Neuronal stem cell (in vitro differentiated cells): ENCODE measurements around the gene NATD1.
A peak's percentile ranks its signal among the peaks of the same experiment; 100 is the strongest.

Source experiments
- DNase-seq: peaks from one replicate; pipeline ENCODE4 v3.0.0-alpha.2; 2013; ENCODE audit warnings: low spot score
- H2AFZ ChIP-seq: one replicate; pipeline ENCODE4 v1.6.1; 2013; ENCODE audit warnings: mild to moderate bottlenecking, low read length, inconsistent platforms
- H2AK5ac ChIP-seq: 2 replicates; pipeline ENCODE4 v1.6.1; 2013; ENCODE audit warnings: low read depth, mild to moderate bottlenecking, inconsistent platforms, low read length, moderate library complexity, mixed read lengths
- H2BK120ac ChIP-seq: 2 replicates; pipeline ENCODE4 v1.6.1; 2013; ENCODE audit warnings: low read depth, mild to moderate bottlenecking, inconsistent platforms, low read length, moderate library complexity, mixed read lengths
- H2BK12ac ChIP-seq: one replicate; pipeline ENCODE4 v1.6.1; 2013; ENCODE audit warnings: low read length, inconsistent platforms
- H2BK15ac ChIP-seq: 2 replicates; pipeline ENCODE4 v1.6.1; 2013; ENCODE audit warnings: mild to moderate bottlenecking, low read length, inconsistent platforms, mixed read lengths
- H2BK5ac ChIP-seq: one replicate; pipeline ENCODE4 v1.6.1; 2013; ENCODE audit warnings: inconsistent platforms, mild to moderate bottlenecking, low read length, moderate library complexity
- H3K14ac ChIP-seq: one replicate; pipeline ENCODE4 v1.6.1; 2013; ENCODE audit warnings: low read length, inconsistent platforms
- H3K18ac ChIP-seq: 2 replicates; pipeline ENCODE4 v1.6.1; 2013; ENCODE audit warnings: low read length, inconsistent platforms
- H3K23ac ChIP-seq: 2 replicates; pipeline ENCODE4 v1.6.1; 2013; ENCODE audit warnings: low read depth, mild to moderate bottlenecking, mixed read lengths, low read length, inconsistent platforms; ENCODE audit not compliant: poor library complexity
- H3K27ac ChIP-seq: replicated peaks from 3 replicates; pipeline ENCODE4 v1.5.1; 2013; ENCODE audit warnings: low read length, inconsistent platforms
- H3K27me3 ChIP-seq, 3 experiments: 2 replicates each; pipeline ENCODE4 v1.6.1; 2013; ENCODE audit warnings: low read length in 3 of 3, mild to moderate bottlenecking in 2 of 3, inconsistent platforms in 1 of 3, low read depth in 1 of 3, mixed read lengths in 1 of 3, moderate library complexity in 1 of 3; ENCODE audit not compliant: control insufficient read depth in 3 of 3, insufficient read depth in 3 of 3
- H3K36me3 ChIP-seq, 2 donors: replicated peaks in 1 of 2; 2 replicates each; pipeline ENCODE4 v1.6.1; 2013; ENCODE audit warnings: low read length in 2 of 2; ENCODE audit not compliant: control insufficient read depth in 2 of 2, insufficient read depth in 2 of 2
- H3K4ac ChIP-seq: 2 replicates; pipeline ENCODE4 v1.6.1; 2013; ENCODE audit warnings: inconsistent platforms, mild to moderate bottlenecking, low read length, moderate library complexity
- H3K4me1 ChIP-seq, 2 donors: 1 replicate in 1 of 2; 2 replicates in 1 of 2; pipeline ENCODE4 v1.6.1; 2013; ENCODE audit warnings: low read length in 2 of 2, low read depth in 1 of 2; ENCODE audit not compliant: control insufficient read depth in 2 of 2, insufficient read depth in 1 of 2
- H3K4me2 ChIP-seq: one replicate; pipeline ENCODE4 v1.6.1; 2013; ENCODE audit warnings: mild to moderate bottlenecking, low read length, inconsistent platforms; ENCODE audit not compliant: insufficient read depth, poor library complexity, severe bottlenecking
- H3K4me3 ChIP-seq, 2 donors: 2 replicates each; pipeline ENCODE4 v1.5.1; 2013; ENCODE audit warnings: low read length in 2 of 2, mild to moderate bottlenecking in 2 of 2, inconsistent platforms in 1 of 2, moderate library complexity in 1 of 2
- H3K79me1 ChIP-seq: one replicate; pipeline ENCODE4 v1.6.1; 2013; ENCODE audit warnings: low read depth, mild to moderate bottlenecking, inconsistent platforms, low read length, moderate library complexity
- H3K9ac ChIP-seq: one replicate; pipeline ENCODE4 v1.6.1; 2013; ENCODE audit warnings: mild to moderate bottlenecking, low read depth, low read length, inconsistent platforms; ENCODE audit not compliant: poor library complexity
- H3K9me3 ChIP-seq, 2 donors: replicated peaks in 1 of 2; 2 replicates each; pipeline versions ENCODE3 to v1.6.1; 2013; ENCODE audit warnings: low read length in 2 of 2, mild to moderate bottlenecking in 2 of 2, inconsistent platforms in 1 of 2, low read depth in 1 of 2, mixed read lengths in 1 of 2, moderate library complexity in 1 of 2; ENCODE audit not compliant: control insufficient read depth in 2 of 2, insufficient read depth in 1 of 2
- H4K8ac ChIP-seq: one replicate; pipeline ENCODE4 v1.6.1; 2013; ENCODE audit warnings: low read depth, mild to moderate bottlenecking, inconsistent platforms, low read length, moderate library complexity
- H4K91ac ChIP-seq: one replicate; pipeline ENCODE4 v1.6.1; 2013; ENCODE audit warnings: low read length, low read depth, mild to moderate bottlenecking, inconsistent platforms; ENCODE audit not compliant: poor library complexity
- WGBS, 2 donors: extraction: QIAGEN DNeasy Blood & Tissue Kit; methylation state at CpG; one replicate each; pipeline ENCODE4 v1.1.7; 2013; ENCODE audit warnings: missing lambda C conversion rate in 2 of 2, mixed read lengths in 1 of 2; ENCODE audit not compliant: insufficient read length in 2 of 2, insufficient replicate concordance in 1 of 2; ENCODE audit errors: extremely low coverage in 2 of 2; 5-methylcytosine and 5-hydroxymethylcytosine counted together

Gene NATD1

GRCh38 chr17:21242026-21242697 lies 11.0 kb downstream of the NATD1 start:
- Histone ChIP-seq H2AFZ (no peak overlapping the region), H3K9me3 (no peaks in the 10 kb centered on the region), H2BK5ac (peak overlapping the region; percentile 39), H3K27ac (no peak overlapping the region), H3K9ac (peak overlapping the region; percentile 50), H4K91ac (no peak overlapping the region), H2BK15ac (no peak overlapping the region), H3K4ac (no peak overlapping the region), H4K8ac (no peak overlapping the region), H3K4me1 (peaks cover 14 to 18% of the 10 kb centered on the region in 2 donors), H2BK12ac (peak overlapping the region; percentile 64), H3K36me3 (no peaks in the 10 kb centered on the region), H2BK120ac (no peak overlapping the region), H2AK5ac (peak overlapping the region; percentile 14), H3K14ac (no peak overlapping the region), H3K4me3 (no peak overlapping the region), H3K27me3 (no peaks in the 10 kb centered on the region), H3K79me1 (peaks cover 3% of the 10 kb centered on the region), H3K18ac (peak overlapping the region; percentile 4), H3K4me2 (no peak overlapping the region), H3K23ac (no peak overlapping the region)
- DNase-seq: no peak
- WGBS, 2 donors: no CpG with 5 or more reads among the region's 11 CpGs

GRCh38 chr17:21241564-21241963 lies 11.6 kb downstream of the NATD1 start:
- DNase-seq: no peak
- peaks cover 14 to 18% of the 10 kb centered on the region in 2 donors for H3K4me1 ChIP-seq

GRCh38 chr17:21240369-21241055 lies 12.7 kb downstream of the NATD1 start:
- H3K4me2 ChIP-seq: no peak overlapping the region
- no peak for DNase-seq
- WGBS, 2 donors: no CpG with 5 or more reads among the region's 25 CpGs

More at GRCh38 chr17:21241564-21241963, 11.6 kb downstream of the NATD1 start:
- Histone ChIP-seq H4K8ac (no peak overlapping the region), H3K14ac (no peak overlapping the region), H3K4ac (no peak overlapping the region), H3K23ac (no peak overlapping the region), H3K9me3 (no peaks in the 10 kb centered on the region), H3K18ac (peak overlapping the region; percentile 84), H2AK5ac (peak overlapping the region; percentile 31), H3K4me2 (no peak overlapping the region), H3K36me3 (no peaks in the 10 kb centered on the region), H2BK12ac (no peak overlapping the region), H3K79me1 (peaks cover under 1% of the 10 kb centered on the region), H2BK15ac (peak overlapping the region; percentile 38), H3K27ac (no peak overlapping the region), H4K91ac (no peak overlapping the region), H2AFZ (no peak overlapping the region), H2BK5ac (peak overlapping the region; percentile 39), H3K9ac (peak overlapping the region; percentile 50), H3K4me3 (no peak overlapping the region), H3K27me3 (no peaks in the 10 kb centered on the region), H2BK120ac (no peak overlapping the region)
- no CpG with 5 or more reads among the region's 11 CpGs for WGBS, 2 donors

GRCh38 chr17:21239680-21240368 lies 13.4 kb downstream of the NATD1 start:
- Histone ChIP-seq H3K9ac (peak overlapping the region; percentile 57), H3K23ac (no peak overlapping the region), H3K18ac (peak overlapping the region; percentile 89), H2BK12ac (peak overlapping the region; percentile 4), H2BK15ac (no peak overlapping the region), H3K36me3 (no peaks in the 10 kb centered on the region), H4K91ac (no peak overlapping the region), H3K14ac (no peak overlapping the region), H3K4me1 (peaks cover 14 to 18% of the 10 kb centered on the region in 2 donors), H2AK5ac (no peak overlapping the region), H3K27me3 (no peaks in the 10 kb centered on the region), H4K8ac (no peak overlapping the region), H3K27ac (peak overlapping the region; percentile 38), H2AFZ (peak overlapping the region; percentile 56), H2BK120ac (no peak overlapping the region), H3K79me1 (no peaks in the 10 kb centered on the region), H3K4me2 (no peak overlapping the region), H3K4ac (no peak overlapping the region), H2BK5ac (no peak overlapping the region), H3K4me3 (no peak overlapping the region), H3K9me3 (no peaks in the 10 kb centered on the region)
- no peak for DNase-seq
- WGBS, 2 donors: no CpG with 5 or more reads among the region's 12 CpGs

More at GRCh38 chr17:21240369-21241055, 12.7 kb downstream of the NATD1 start:
- Histone ChIP-seq H2BK15ac (peak overlapping the region; percentile 15), H3K14ac (no peak overlapping the region), H3K27ac (no peak overlapping the region), H3K27me3 (no peaks in the 10 kb centered on the region), H3K18ac (peak overlapping the region; percentile 89), H3K4me1 (peaks cover 14 to 18% of the 10 kb centered on the region in 2 donors), H2AK5ac (peak overlapping the region; percentile 3), H4K91ac (no peak overlapping the region), H2BK120ac (no peak overlapping the region), H3K79me1 (no peaks in the 10 kb centered on the region), H2BK5ac (no peak overlapping the region), H3K9me3 (no peaks in the 10 kb centered on the region), H3K36me3 (no peaks in the 10 kb centered on the region), H3K4ac (no peak overlapping the region), H3K9ac (no peak overlapping the region), H4K8ac (no peak overlapping the region), H3K23ac (no peak overlapping the region), H2BK12ac (peak overlapping the region; percentile 4), H3K4me3 (no peak overlapping the region), H2AFZ (peak overlapping the region; percentile 56)
